ENCODE measurements around the gene TNFSF13.

TNFSF13 gene

DNA sequence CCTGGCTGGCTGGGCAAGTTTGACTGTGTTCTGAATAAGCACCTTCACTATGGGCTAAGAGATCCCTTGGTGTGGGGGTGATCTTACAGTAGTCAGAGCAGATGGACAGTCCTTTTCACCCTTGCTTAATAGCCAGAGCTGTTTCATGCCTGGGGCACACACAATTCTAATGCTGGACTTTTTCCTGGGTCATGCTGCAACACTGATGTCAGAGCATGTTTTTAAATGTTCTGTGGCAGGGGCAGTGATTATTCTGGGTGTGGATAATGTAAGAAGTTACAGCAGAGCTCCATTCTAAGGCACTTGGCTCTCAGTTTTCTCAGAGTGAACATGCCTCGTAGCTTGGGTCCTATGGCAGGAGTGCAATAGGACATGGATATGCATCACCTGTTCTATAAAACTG, 16.9 kb downstream of the TNFSF13 start:
- no peak for DNase-seq (ENCODE audit: low spot score)

DNA sequence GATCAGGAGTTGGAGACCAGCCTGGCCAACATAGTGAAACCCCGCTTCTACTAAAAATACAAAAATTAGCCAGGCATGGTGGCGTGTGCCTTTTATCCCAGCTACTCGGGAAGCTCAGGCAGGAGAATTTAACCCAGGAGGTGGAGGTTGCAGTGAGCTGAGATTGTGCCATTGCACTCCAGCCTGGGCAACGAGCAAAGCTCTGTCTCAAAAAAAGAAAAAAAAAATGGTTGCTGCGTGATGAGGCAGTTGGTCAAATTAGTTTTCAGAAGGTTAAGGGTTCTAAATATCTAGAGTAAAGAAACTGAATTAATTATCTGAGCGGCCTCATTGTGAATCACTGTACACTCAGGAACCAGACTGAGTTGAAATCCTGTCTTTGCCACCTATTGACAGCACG, 17.4 kb downstream of the TNFSF13 start:
- DNase-seq (ENCODE audit: low spot score) = no peak

DNA sequence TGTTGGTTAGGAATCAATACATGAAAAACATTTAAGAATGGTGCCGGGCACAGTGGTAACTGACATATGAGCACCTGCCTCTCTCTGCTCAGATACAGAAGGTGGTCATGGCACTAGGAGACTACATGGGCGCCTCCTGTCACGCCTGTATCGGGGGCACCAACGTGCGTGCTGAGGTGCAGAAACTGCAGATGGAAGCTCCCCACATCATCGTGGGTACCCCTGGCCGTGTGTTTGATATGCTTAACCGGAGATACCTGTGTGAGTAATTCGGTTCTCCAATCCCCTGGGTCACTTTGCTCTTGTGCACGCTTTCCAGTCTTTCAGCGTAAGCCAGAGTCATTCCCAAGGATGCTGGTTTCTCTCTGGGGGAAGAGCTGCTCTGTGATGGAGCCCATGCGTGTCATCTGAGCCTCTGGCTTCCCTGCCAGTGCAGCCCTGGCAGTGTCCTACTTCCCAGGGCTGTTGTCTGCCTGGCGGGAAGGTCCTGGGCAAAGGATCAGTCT, 17.9 kb downstream of the TNFSF13 start:
- DNase-seq (ENCODE audit: low spot score) = no peak

DNA sequence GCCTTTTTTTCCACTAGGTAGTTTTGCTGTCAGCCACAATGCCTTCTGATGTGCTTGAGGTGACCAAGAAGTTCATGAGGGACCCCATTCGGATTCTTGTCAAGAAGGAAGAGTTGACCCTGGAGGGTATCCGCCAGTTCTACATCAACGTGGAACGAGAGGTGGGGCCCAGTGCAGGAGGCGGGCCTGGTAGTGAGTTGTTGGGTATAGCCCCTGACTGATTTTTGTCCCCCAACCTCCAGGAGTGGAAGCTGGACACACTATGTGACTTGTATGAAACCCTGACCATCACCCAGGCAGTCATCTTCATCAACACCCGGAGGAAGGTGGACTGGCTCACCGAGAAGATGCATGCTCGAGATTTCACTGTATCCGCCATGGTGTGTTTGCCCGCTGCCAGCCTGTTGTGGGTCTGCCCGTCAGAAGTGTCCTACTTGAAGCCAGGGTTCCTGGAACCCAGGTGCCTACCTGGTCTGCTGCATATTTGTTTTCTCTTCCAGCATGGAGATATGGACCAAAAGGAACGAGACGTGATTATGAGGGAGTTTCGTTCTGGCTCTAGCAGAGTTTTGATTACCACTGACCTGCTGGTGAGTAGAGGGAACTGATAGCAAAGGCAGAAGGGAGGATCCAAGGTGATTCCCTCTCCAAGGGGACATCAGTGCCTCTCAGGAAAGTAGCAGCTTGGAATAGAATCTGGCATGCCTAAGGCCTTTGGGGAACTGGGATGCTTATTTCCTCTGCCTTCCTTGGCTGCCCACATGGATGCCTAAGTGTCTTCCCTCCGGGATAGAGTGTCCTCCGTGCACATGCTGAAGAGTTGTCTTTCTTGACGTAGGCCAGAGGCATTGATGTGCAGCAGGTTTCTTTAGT, 19.0 kb downstream of the TNFSF13 start:
- DNase-seq (ENCODE audit: low spot score) = no peak

DNA sequence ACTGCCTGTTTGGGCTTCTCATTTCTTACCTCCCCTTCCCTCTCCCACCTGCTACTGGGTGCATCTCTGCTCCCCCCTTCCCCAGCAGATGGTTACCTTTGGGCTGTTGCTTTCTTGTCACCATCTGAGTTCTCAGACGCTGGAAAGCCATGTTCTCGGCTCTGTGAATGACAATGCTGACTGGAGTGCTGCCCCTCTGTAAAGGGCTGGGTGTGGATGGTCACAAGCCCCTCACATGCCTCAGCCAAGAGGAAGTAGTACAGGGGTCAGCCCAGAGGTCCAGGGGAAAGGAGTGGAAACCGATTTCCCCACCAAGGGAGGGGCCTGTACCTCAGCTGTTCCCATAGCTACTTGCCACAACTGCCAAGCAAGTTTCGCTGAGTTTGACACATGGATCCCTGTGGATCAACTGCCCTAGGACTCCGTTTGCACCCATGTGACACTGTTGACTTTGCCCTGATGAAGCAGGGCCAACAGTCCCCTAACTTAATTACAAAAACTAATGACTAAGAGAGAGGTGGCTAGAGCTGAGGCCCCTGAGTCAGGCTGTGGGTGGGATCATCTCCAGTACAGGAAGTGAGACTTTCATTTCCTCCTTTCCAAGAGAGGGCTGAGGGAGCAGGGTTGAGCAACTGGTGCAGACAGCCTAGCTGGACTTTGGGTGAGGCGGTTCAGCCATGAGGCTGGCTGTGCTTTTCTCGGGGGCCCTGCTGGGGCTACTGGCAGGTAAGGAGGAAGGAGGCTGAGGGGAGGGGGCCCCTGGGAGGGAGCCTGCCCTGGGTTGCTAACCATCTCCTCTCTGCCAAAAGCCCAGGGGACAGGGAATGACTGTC, 20.7 kb downstream of the TNFSF13 start, which contains the start of gene CD68:
CD68 (plus strand) TSS at position 638 of the 833 bp plus-strand sequence; CDS start at position 678, 40 bp downstream.
- DNase-seq (ENCODE audit: low spot score) = peak; percentile 92

DNA sequence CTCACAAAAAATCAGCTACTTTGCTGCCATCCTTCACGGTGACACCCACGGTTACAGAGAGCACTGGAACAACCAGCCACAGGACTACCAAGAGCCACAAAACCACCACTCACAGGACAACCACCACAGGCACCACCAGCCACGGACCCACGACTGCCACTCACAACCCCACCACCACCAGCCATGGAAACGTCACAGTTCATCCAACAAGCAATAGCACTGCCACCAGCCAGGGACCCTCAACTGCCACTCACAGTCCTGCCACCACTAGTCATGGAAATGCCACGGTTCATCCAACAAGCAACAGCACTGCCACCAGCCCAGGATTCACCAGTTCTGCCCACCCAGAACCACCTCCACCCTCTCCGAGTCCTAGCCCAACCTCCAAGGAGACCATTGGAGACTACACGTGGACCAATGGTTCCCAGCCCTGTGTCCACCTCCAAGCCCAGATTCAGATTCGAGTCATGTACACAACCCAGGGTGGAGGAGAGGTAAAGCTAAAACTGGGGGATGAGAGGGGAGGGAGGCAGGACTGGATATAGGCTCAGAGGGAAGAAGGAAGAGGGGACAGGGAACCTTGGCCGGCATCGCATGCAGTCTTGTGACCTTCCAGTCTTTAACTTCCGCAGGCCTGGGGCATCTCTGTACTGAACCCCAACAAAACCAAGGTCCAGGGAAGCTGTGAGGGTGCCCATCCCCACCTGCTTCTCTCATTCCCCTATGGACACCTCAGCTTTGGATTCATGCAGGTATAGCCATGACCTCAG, 21.5 kb downstream of the TNFSF13 start:
- DNase-seq (ENCODE audit: low spot score) = no peak

DNA sequence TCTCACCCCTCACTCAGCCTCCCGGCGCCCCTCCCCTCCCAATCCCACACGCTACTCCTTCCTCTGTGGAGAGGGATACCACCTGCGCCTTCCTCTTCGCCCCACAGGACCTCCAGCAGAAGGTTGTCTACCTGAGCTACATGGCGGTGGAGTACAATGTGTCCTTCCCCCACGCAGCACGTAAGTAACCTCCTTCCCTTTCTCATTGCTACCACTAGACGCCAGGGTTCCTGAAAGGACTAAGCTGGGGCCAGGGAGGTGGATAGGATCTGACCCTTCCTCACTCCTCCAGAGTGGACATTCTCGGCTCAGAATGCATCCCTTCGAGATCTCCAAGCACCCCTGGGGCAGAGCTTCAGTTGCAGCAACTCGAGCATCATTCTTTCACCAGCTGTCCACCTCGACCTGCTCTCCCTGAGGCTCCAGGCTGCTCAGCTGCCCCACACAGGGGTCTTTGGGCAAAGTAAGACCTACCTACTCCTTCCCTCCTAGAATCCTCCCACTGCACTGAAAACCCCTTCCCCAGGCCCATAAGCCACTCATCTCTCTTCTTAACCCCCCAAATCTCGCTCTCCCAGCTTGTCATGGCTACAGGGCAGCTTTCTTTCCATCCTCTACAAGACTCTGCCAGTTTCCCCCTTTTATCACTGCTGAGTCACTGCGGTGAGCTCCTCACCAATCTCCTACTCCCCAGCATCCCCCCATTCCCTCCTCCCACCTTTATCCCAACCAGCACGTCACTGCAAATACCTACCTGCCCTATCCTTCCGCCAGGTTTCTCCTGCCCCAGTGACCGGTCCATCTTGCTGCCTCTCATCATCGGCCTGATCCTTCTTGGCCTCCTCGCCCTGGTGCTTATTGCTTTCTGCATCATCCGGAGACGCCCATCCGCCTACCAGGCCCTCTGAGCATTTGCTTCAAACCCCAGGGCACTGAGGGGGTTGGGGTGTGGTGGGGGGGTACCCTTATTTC, 22.3 kb downstream of the TNFSF13 start:
- no peak for DNase-seq (ENCODE audit: low spot score)

DNA sequence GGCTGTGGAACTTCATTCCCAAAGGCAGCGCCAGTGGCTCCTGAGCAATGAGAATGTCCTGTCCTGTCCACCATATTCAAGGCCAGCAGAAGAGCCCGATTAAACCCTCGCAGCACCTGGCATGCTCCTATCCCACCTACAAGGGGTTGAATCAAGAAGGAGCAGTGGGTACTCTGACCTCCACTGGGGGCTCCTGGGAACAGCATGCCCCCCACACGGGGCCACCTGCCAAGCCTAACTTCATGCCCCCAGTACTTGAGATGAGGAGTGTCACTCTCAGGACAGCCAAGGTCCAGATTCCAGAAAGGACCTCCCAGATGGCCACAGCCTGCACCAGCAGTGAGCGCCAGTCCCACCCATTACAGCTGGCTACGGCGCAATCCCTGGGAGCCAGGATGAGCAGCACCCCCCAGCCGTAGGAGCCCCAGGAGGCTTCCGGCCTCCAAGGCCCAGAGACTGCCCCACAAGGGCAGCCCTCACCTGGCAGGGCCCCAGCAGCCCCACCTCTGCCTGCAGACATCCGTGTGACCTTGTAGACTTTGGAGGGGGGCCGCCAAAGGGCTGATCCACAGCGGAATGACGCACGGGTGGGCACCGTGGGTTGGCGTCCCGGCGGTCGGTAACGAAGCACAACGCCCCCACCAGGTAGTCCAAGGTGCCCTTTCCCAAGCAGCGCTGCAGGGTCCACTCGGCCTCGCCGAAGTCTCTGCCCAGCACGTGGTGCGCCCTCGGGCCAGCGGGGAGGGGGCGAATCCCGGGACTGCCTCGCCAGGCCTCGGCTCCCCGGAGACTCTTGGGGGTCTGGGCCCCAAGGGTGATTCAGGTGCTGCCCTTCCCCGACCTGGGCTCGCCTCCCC, 24.1 kb downstream of the TNFSF13 start:
- DNase-seq (ENCODE audit: low spot score) = no peak

DNA sequence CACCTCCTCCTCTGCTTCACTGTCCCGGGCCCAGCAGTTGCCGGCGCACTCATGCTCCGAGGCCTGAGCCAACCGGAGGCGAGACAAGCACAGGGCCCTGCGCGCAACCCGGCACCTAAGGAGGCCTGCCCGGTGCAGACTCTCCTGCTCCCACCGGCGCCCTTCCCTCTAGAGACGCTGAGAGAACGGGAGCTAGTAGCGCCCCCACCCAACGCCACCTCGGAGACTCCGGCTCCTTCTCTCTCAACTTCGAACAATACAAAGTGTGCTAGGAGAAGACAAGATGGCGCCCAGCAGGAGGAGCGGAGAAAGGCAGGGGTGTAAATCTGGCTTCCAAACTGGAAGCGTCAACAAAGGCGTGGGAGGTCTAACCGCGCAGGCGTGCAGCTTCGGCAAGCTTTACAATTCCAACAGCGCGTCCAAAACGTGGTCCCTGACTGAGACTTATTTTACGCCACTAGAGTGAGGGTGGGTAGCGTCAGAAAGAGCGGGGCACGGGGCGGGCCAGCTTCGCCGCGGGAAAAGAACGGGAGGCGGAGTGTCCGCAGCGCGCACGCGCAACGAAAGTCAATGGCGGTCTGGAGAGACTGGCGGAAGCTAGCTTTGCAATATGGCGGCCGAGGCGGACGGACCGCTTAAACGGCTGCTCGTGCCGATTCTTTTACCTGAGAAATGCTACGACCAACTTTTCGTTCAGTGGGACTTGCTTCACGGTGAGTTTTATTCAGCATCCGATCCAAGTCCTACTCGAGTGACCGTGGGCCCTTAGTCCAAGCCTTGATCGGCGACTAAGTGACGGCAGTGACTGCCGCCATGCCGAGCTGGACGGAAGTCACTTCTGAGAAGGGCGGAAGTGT, 24.9 kb downstream of the TNFSF13 start, which contains the start of gene MPDU1:
MPDU1 (plus strand) TSS at position 600 of the 857 bp plus-strand sequence; CDS start at position 611, 11 bp downstream.
- peak; percentile 97 for DNase-seq (ENCODE audit: low spot score)

DNA sequence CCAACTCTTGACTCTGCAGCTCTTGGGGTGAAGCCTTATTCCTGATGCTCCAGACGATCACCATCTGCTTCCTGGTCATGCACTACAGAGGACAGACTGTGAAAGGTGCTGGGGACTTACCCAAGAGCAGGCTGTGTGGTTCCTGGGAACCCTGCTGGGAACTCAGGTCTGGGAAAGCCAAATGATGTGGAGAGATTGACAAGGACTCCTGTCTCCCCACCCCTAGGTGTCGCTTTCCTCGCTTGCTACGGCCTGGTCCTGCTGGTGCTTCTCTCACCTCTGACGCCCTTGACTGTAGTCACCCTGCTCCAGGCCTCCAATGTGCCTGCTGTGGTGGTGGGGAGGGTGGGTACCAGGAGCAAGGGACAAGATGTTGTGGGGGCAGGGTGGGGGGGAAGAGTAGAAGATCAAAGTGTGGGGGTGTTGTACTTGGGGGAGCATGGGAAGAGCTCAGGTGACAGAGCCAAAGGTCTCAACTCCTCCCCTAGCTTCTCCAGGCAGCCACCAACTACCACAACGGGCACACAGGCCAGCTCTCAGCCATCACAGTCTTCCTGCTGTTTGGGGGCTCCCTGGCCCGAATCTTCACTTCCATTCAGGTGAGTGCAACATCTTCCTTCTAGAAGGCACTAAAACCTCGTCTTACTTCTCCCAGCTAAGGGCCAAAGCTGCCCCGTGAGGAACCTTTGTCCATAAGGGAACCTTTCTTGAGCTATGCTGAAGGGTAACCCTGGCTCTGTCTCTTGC, 28.3 kb downstream of the TNFSF13 start:
- DNase-seq (ENCODE audit: low spot score) = no peak

DNA sequence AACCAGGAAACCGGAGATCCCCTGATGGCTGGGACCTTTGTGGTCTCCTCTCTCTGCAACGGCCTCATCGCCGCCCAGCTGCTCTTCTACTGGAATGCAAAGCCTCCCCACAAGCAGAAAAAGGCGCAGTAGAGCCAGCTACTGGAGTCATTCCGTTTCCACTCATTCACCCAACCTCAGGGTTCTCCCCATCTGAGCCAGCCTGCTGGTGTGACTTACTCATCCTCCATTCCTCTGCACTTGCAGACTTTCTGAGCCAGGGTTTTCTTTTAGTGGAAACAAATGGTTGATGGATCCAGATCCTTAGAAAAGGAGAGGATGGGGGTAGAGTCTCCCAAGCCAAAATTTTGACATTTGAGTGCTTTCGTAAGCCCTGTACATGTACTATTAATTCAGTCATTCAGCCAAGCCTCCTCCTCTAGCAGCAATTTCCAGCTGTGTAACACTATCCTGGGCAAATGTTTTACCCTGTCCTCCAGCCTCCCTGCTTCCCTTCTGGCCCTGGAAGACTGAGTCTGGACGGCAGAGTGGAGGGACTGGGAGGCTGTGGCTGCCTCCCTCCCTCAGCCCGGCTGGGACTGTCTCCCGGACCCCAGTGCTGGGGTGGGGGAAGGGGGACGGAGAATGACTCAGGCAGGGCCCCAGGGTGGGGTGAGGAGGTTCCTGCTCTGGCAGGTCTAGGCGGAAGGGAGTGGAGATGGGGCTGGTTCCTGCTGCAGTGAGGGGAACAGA, 29.0 kb downstream of the TNFSF13 start:
- DNase-seq (ENCODE audit: low spot score) = no peak

DNA sequence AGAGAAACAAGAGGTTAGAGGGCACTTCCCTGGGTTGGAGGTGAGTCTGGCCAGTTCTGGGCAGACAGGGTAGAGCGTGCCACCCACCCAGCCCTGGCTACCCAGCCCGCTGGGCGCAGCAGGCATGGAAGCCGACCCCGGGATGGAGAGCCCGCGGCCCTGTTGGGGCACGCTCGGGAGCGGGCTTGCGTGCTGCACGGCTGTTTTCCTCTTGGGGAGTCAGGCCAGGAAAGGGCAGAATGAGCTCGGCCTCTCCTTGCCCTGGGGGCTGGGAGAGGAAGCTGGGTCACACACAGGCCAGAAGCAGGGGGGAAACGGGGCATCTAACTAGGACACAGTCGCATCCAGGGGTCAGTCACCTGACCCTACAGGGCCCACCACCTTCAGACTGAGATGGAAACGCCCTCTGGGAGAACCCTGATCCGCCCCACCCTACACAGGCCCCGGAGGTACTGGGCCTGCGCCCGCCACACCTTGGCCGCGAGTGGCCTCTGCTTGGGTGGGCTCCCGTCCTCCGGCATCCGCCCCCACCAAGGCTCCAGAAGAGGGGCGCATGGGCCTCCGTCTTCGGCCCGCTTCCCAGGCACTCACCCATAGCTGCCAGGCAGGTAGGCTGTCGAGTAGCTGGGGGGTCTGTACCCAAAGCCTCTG, 30.1 kb downstream of the TNFSF13 start:
- DNase-seq (ENCODE audit: low spot score) = no peak

DNA sequence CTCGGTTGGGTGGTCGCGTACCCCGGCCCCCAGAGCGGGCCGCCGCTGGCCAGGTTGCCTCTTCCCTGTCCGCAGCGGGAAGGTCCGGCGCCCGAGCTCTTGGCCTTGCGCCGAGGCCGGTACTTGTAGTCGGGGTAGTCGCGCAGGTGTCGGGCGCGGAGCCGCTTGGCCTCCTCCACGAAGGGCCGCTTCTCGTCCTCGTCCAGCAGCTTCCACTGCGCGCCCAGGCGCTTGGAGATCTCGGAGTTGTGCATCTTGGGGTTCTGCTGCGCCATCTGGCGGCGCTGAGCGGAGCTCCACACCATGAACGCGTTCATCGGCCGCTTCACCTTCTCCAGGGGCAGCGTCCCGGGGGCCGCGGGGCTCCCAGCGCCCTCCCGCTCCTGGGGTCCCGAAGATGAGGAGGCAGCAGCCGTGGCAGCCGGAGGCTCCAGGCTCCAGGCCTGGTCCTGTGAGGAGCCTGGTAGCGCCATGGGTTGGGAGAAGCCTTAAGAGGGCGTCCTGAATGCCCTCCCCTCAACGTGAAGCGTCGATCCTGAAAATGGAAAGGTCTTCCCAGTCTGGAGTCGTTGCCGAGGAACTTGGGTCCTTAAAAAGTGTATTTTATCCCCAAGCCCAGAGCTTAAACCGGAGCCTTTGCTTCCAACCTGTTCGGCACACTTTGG, 30.8 kb downstream of the TNFSF13 start:
- no peak for DNase-seq (ENCODE audit: low spot score)

DNA sequence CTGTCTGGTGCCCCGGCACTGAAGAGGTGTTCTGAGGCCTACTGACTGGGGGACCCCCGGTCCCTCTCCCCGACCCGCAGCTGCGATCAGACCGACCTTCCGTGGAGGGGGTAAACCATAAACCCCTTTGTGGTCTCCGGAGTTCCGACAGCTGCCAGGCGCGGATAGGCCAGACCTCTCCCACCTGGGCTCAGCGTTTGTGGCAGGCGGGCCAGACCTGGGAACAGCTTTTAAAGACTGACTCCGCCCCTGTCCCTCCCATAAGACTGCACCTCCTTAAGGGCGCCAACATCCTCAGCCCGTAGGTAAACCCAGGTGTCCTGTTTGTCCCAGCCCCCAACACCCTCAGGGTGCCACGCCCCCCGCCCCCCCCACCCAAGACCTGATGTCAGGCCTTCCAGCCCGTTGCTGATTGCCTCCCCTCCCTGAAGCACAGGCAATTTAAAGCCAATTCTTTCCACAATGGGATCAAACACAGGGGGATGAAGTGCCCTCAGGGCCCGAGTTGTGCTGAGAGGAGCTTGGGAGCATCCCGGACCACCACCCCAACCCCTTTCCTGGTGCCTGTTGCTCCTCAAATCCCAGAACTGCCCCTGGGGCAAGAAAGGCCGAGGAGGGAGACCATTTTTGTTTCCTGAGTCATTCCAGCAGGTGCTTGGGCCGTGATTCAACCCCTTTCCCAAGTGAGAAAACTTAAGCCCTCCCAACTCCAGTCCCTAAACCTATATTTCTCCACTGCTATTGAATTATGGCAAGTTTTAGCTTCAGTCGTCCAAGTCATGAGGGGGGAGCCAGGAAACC, 31.5 kb downstream of the TNFSF13 start, which contains the start of gene SOX15:
SOX15 (minus strand) TSS at position 204 of the 801 bp plus-strand sequence. CDS start 418 bp downstream, outside the sequence.
- no peak for DNase-seq (ENCODE audit: low spot score)

DNA sequence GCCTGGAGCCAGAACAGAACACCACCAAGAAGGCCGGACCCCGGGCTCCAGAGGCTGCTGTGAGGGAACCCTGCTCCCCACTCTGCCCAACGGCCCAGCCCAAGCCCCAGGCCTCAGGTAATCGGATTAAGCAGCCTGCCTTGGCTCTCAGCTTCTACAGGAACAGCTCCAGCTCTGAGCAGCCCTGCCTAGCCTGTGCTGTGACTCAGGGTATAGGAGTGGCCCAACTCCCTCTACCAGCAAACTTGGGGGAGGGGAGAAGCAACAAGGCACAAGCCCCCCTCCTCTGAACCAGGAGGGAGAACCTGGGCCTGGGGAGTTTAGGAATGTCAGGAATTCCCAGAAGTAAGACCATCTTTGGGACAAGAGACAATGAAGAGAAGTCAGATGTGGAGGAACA, 32.2 kb downstream of the TNFSF13 start:
- DNase-seq (ENCODE audit: low spot score) = no peak
